ENCODE measurements around the gene CREB5. TPM values are rescaled to one million over a fixed set of nuclear protein-coding genes. Genes with fewer than 3 reads are reported as not detected.

The CREB5 gene
- polyA plus RNA-seq, 1 donor from 2014 or later: 3.7 TPM

GRCh38 chr7:28446131-28446530 lies 33.8 kb downstream of the CREB5 start:
- Histone ChIP-seq H4K20me1 (ENCODE audit: insufficient read depth) (no peaks in the 10 kb centered on the region), H3K4me2 (ENCODE audit: low read length) (no peak overlapping the region), H3K4me3 (ENCODE audit: low read length) (no peak overlapping the region), H3K9me3 (ENCODE audit: low read length) (no peaks in the 10 kb centered on the region), H3K27me3 (ENCODE audit: insufficient read depth, low read depth, low read length) (no peaks in the 10 kb centered on the region), H2AFZ (ENCODE audit: low read depth, low read length) (no peak overlapping the region), H3K27ac (ENCODE audit: low read length) (no peak overlapping the region), H3K9ac (ENCODE audit: low read length) (no peak overlapping the region), H3K9me2 (ENCODE audit: insufficient read depth, low read length) (no peaks in the 10 kb centered on the region), H3F3A (ENCODE audit: insufficient read depth, low read length, poor library complexity, severe bottlenecking) (no peaks in the 10 kb centered on the region), H3K79me2 (replicated peaks; ENCODE audit: insufficient read depth, low read length) (no peaks in the 10 kb centered on the region), H3K36me3 (ENCODE audit: insufficient read depth, low read length) (no peaks in the 10 kb centered on the region)
- TF ChIP-seq REST (IDR thresholded peaks at IDR 0.05; ENCODE audit: borderline replicate concordance) (no peak), TAF1 (IDR thresholded peaks at IDR 0.05; ENCODE audit: low read depth) (no peak), MXI1 (conservative IDR thresholded peaks at IDR 0.05; ENCODE audit: poor library complexity, severe bottlenecking) (no peak), EP300 (conservative IDR thresholded peaks at IDR 0.05; ENCODE audit: poor library complexity, severe bottlenecking) (no peak), EZH2 (IDR thresholded peaks at IDR 0.05; ENCODE audit: borderline replicate concordance, insufficient read depth, low read length, poor library complexity, severe bottlenecking) (no peak), POLR2AphosphoS5 (IDR thresholded peaks at IDR 0.05) (no peak), SMC3 (conservative IDR thresholded peaks at IDR 0.05; ENCODE audit: poor library complexity) (no peak), RAD21 (conservative IDR thresholded peaks at IDR 0.05) (no peak), CTCF (IDR thresholded peaks at IDR 0.05; ENCODE audit: poor library complexity, severe bottlenecking) (no peak)

GRCh38 chr7:28447071-28447470 lies 34.8 kb downstream of the CREB5 start:
- no peak overlapping the region for H2AFZ ChIP-seq (ENCODE audit: low read depth, low read length)
- H3K36me3 ChIP-seq (ENCODE audit: insufficient read depth, low read length): no peaks in the 10 kb centered on the region
- H3K4me2 ChIP-seq (ENCODE audit: low read length): no peak overlapping the region
- H3F3A ChIP-seq (ENCODE audit: insufficient read depth, low read length, poor library complexity, severe bottlenecking): no peaks in the 10 kb centered on the region
- H4K20me1 ChIP-seq (ENCODE audit: insufficient read depth): no peaks in the 10 kb centered on the region
- no peak overlapping the region for H3K4me3 ChIP-seq (ENCODE audit: low read length)
- no peaks in the 10 kb centered on the region for H3K79me2 ChIP-seq (replicated peaks; ENCODE audit: insufficient read depth, low read length)
- no peaks in the 10 kb centered on the region for H3K27me3 ChIP-seq (ENCODE audit: insufficient read depth, low read depth, low read length)
- H3K27ac ChIP-seq (ENCODE audit: low read length): no peak overlapping the region
- TF ChIP-seq SMC3 (conservative IDR thresholded peaks at IDR 0.05; ENCODE audit: poor library complexity) (no peak), MXI1 (conservative IDR thresholded peaks at IDR 0.05; ENCODE audit: poor library complexity, severe bottlenecking) (no peak), TAF1 (IDR thresholded peaks at IDR 0.05; ENCODE audit: low read depth) (no peak), EP300 (conservative IDR thresholded peaks at IDR 0.05; ENCODE audit: poor library complexity, severe bottlenecking) (no peak), EZH2 (IDR thresholded peaks at IDR 0.05; ENCODE audit: borderline replicate concordance, insufficient read depth, low read length, poor library complexity, severe bottlenecking) (no peak), POLR2AphosphoS5 (IDR thresholded peaks at IDR 0.05) (no peak), RAD21 (conservative IDR thresholded peaks at IDR 0.05) (no peak), REST (IDR thresholded peaks at IDR 0.05; ENCODE audit: borderline replicate concordance) (no peak), CTCF (IDR thresholded peaks at IDR 0.05; ENCODE audit: poor library complexity, severe bottlenecking) (no peak)
- no peaks in the 10 kb centered on the region for H3K9me2 ChIP-seq (ENCODE audit: insufficient read depth, low read length)
- no peaks in the 10 kb centered on the region for H3K9me3 ChIP-seq (ENCODE audit: low read length)
- no peak overlapping the region for H3K9ac ChIP-seq (ENCODE audit: low read length)
